Embryonic facial prominence (tissue), 1 donor: ENCODE data around the gene COG5.
A peak's percentile ranks its signal among the peaks of the same experiment; 100 is the strongest.

Experiments
- DNase-seq: peaks from one replicate; pipeline ENCODE4 v3.0.0-alpha.2; 2016; ENCODE audit errors: extremely low spot score

Gene COG5

GRCh38 chr7:107185716-107186115 is 378.0 kb downstream of the COG5 start:
- no peak for DNase-seq

GRCh38 chr7:107181172-107181571 is 382.5 kb downstream of the COG5 start:
- no peak for DNase-seq

GRCh38 chr7:107180378-107180777 is 383.3 kb downstream of the COG5 start:
- DNase-seq: no peak

GRCh38 chr7:107179326-107180164 is 384.2 kb downstream of the COG5 start:
- DNase-seq: no peak

GRCh38 chr7:107173691-107174406 is 389.9 kb downstream of the COG5 start:
- DNase-seq: no peak

GRCh38 chr7:107173191-107173590 is 390.5 kb downstream of the COG5 start:
- no peak for DNase-seq

- no peak for DNase-seq
Observed at GRCh38 chr7:107172276-107173032, 391.3 kb downstream of the COG5 start.

- no peak for DNase-seq
Observed at GRCh38 chr7:107171496-107171895, 392.2 kb downstream of the COG5 start.

GRCh38 chr7:107170051-107170915 is 393.4 kb downstream of the COG5 start:
- DNase-seq: no peak

- DNase-seq: peak; percentile 84
Observed at GRCh38 chr7:107169120-107170050, 394.3 kb downstream of the COG5 start.

GRCh38 chr7:107168233-107169119 is 395.2 kb downstream of the COG5 start, which contains the start of gene HBP1:
TSS of gene HBP1 (plus strand) at chr7:107169003. CDS start at chr7:107179894, 10,891 bp downstream.
- peak; percentile 99 for DNase-seq

- DNase-seq: peak; percentile 86
Observed at GRCh38 chr7:107167483-107168232, 396.1 kb downstream of the COG5 start.

GRCh38 chr7:107166736-107167426 is 396.8 kb downstream of the COG5 start:
- no peak for DNase-seq

- no peak for DNase-seq
Observed at GRCh38 chr7:107165341-107165740, 398.4 kb downstream of the COG5 start.

- no peak for DNase-seq
Observed at GRCh38 chr7:107164092-107164491, 399.6 kb downstream of the COG5 start.

- DNase-seq: no peak
Observed at GRCh38 chr7:107162475-107162874, 401.2 kb downstream of the COG5 start.

- no peak for DNase-seq
Observed at GRCh38 chr7:107161415-107161814, 402.3 kb downstream of the COG5 start.

- no peak for DNase-seq
Observed at GRCh38 chr7:107160389-107160788, 403.3 kb downstream of the COG5 start.
